ENCODE measurements around the gene KIAA1755. TPM values are rescaled to one million over a fixed set of nuclear protein-coding genes. Genes with fewer than 3 reads are reported as not detected.
A peak's percentile ranks its signal among the peaks of the same experiment; 100 is the strongest.

KIAA1755 gene
- total RNA-seq, 1 experiment from 2014 or later = 0.22 TPM

DNA sequence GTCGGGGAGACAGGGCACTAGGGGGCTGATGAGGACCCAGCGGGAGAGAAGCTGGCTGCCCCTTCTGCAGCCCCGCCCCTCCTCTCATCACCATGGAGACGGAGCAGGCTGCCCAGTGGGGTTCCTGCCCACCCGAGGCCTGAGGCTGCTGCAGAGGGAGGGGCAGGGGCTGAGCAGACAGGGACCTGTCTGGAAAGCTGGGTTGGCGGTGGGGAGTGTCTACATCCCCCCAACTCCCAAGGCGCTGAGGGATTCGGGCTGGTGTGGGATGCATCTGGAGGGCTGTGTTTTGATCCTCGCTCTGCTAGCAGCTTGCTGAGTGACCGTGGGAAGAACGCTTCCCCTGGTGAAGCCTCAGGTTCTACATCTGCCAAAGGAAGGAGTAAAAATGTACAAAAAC lies 42.3 kb upstream of the KIAA1755 start:
- peaks cover 14% of the 10 kb centered on the region for H3K4me1 ChIP-seq (replicated peaks; ENCODE audit: insufficient read depth)
- no peak for TF ChIP-seq EZH2 (IDR thresholded peaks at IDR 0.05; ENCODE audit: low read depth)
- TF ChIP-seq, protein P1, sequence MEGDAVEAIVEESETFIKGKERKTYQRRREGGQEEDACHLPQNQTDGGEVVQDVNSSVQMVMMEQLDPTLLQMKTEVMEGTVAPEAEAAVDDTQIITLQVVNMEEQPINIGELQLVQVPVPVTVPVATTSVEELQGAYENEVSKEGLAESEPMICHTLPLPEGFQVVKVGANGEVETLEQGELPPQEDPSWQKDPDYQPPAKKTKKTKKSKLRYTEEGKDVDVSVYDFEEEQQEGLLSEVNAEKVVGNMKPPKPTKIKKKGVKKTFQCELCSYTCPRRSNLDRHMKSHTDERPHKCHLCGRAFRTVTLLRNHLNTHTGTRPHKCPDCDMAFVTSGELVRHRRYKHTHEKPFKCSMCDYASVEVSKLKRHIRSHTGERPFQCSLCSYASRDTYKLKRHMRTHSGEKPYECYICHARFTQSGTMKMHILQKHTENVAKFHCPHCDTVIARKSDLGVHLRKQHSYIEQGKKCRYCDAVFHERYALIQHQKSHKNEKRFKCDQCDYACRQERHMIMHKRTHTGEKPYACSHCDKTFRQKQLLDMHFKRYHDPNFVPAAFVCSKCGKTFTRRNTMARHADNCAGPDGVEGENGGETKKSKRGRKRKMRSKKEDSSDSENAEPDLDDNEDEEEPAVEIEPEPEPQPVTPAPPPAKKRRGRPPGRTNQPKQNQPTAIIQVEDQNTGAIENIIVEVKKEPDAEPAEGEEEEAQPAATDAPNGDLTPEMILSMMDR (conservative IDR thresholded peaks at IDR 0.05) = no peak
- 0 out of 2 replicates have a peak, but pooled peaks cover 4% of the 10 kb centered on the region for H3F3A ChIP-seq (ENCODE audit: insufficient read depth, low read depth)
- no peak overlapping the region for H3K4me3 ChIP-seq
- H4K20me1 ChIP-seq (ENCODE audit: insufficient read depth) = no peaks in the 10 kb centered on the region
- H3K36me3 ChIP-seq (ENCODE audit: low read depth) = no peaks in the 10 kb centered on the region
- intact Hi-C loops (cut with micrococcal nuclease; ENCODE audit: unreplicated experiment) = no loop called here
- H3K4me2 ChIP-seq = no peak overlapping the region
- CTCF ChIA-PET = no interaction called here
- DNase-seq = no peak
- no peaks in the 10 kb centered on the region for H3K9me3 ChIP-seq (ENCODE audit: insufficient read depth, low read depth)
- no TSS peak for BruUV-seq (replicated peaks)
- no peak overlapping the region for H3K27ac ChIP-seq
- POLR2A ChIA-PET (ENCODE audit: unreplicated experiment) = no interaction called here
- no peaks in the 10 kb centered on the region for H3K9me2 ChIP-seq (ENCODE audit: insufficient read depth)
- H3K27me3 ChIP-seq (ENCODE audit: insufficient read depth, low read depth) = 0 out of 2 replicates have a peak, but pooled peaks cover 4% of the 10 kb centered on the region
- H3K79me2 ChIP-seq (ENCODE audit: low read depth) = no peaks in the 10 kb centered on the region
- H2AFZ ChIP-seq = no peak overlapping the region

DNA sequence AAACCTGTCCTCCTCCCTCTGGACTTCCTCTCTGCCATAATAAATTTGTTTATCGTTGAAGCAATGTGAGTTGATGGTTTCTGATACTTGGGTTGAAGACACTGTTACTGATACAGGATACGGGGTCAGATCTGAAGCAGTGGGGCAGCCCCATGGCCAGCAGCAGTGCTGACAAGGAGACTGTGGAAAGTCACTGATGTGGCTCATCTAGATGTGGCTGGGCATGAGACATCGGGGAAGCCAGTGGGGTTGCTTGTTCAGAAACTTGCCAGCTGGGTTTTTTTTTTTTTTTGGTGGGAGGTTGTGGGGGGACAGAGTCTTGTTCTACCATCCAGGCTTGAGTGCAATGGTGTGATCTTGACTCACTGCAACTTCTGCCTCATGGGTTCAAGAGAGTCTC lies 40.8 kb upstream of the KIAA1755 start:
- H3K9me3 ChIP-seq (ENCODE audit: insufficient read depth, low read depth) = no peaks in the 10 kb centered on the region
- H2AFZ ChIP-seq = no peak overlapping the region
- ChIA-PET CTCF (no interaction called here), POLR2A (ENCODE audit: unreplicated experiment) (no interaction called here)
- no peaks in the 10 kb centered on the region for H3K9me2 ChIP-seq (ENCODE audit: insufficient read depth)
- no peaks in the 10 kb centered on the region for H3K79me2 ChIP-seq (ENCODE audit: low read depth)
- H3K36me3 ChIP-seq (ENCODE audit: low read depth) = no peaks in the 10 kb centered on the region
- H3K27me3 ChIP-seq (ENCODE audit: insufficient read depth, low read depth) = 0 out of 2 replicates have a peak, but pooled peaks cover 4% of the 10 kb centered on the region
- H3K4me3 ChIP-seq = no peak overlapping the region
- no TSS peak for BruUV-seq (replicated peaks)
- H3F3A ChIP-seq (ENCODE audit: insufficient read depth, low read depth) = 0 out of 2 replicates have a peak, but pooled peaks cover 4% of the 10 kb centered on the region
- H3K4me1 ChIP-seq (replicated peaks; ENCODE audit: insufficient read depth) = peaks cover 14% of the 10 kb centered on the region
- TF ChIP-seq, protein P1 (conservative IDR thresholded peaks at IDR 0.05) = no peak
- no peak for TF ChIP-seq EZH2 (IDR thresholded peaks at IDR 0.05; ENCODE audit: low read depth)
- DNase-seq = no peak
- H3K4me2 ChIP-seq = no peak overlapping the region
- intact Hi-C loops (cut with micrococcal nuclease; ENCODE audit: unreplicated experiment) = no loop called here
- no peaks in the 10 kb centered on the region for H4K20me1 ChIP-seq (ENCODE audit: insufficient read depth)
- H3K27ac ChIP-seq = no peak overlapping the region

DNA sequence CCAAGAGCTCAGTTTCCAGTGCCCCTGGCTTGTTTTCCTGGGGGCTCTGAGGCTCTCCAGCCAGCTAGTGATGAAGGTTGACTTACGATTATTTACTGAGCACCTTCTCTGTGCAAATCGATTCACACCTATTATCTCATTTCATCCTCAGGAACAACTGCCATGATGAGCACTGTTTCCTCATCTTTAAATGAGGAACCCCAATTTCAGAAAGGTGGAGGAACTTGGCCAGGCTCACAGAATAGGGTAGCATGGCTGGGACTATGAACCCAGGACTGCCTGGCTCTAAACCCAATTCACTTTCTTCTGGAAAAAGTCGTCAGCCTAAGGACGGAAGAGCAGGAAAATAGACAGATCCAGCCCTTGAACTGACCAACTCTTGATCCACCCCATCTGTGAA lies 39.9 kb upstream of the KIAA1755 start:
- H3F3A ChIP-seq (ENCODE audit: insufficient read depth, low read depth) = 0 out of 2 replicates have a peak, but pooled peaks cover 4% of the 10 kb centered on the region
- peaks cover 14% of the 10 kb centered on the region for H3K4me1 ChIP-seq (replicated peaks; ENCODE audit: insufficient read depth)
- no peaks in the 10 kb centered on the region for H3K36me3 ChIP-seq (ENCODE audit: low read depth)
- TF ChIP-seq, protein P1 (conservative IDR thresholded peaks at IDR 0.05) = no peak
- no peak for TF ChIP-seq EZH2 (IDR thresholded peaks at IDR 0.05; ENCODE audit: low read depth)
- H3K4me2 ChIP-seq = peak overlapping the region; percentile 30
- H3K9me3 ChIP-seq (ENCODE audit: insufficient read depth, low read depth) = no peaks in the 10 kb centered on the region
- DNase-seq = no peak
- H3K4me3 ChIP-seq = no peak overlapping the region
- peak overlapping the region; percentile 23; the same call in 1 of the 2 replicates for H2AFZ ChIP-seq
- 0 out of 2 replicates have a peak, but pooled peaks cover 4% of the 10 kb centered on the region for H3K27me3 ChIP-seq (ENCODE audit: insufficient read depth, low read depth)
- ChIA-PET CTCF (interaction anchor here (0.5 to 0.9 kb wide), 5 partner anchors 37 to 638 kb away, joined by 3 to 4 read pairs (median 3); no protein-coding TSS in a partner anchor), POLR2A (ENCODE audit: unreplicated experiment) (interaction anchor here (0.5 kb wide), 1 partner anchor 251 kb away, joined by 7 read pairs; no protein-coding TSS in a partner anchor)
- no TSS peak for BruUV-seq (replicated peaks)
- H4K20me1 ChIP-seq (ENCODE audit: insufficient read depth) = no peaks in the 10 kb centered on the region
- H3K79me2 ChIP-seq (ENCODE audit: low read depth) = no peaks in the 10 kb centered on the region
- intact Hi-C loops (cut with micrococcal nuclease; ENCODE audit: unreplicated experiment) = no loop called here
- H3K27ac ChIP-seq = peak overlapping the region; percentile 35; the same call in 1 of the 2 replicates
- no peaks in the 10 kb centered on the region for H3K9me2 ChIP-seq (ENCODE audit: insufficient read depth)

Data from PC-9 (cell line).